Hepatic stellate cell (primary cell): ENCODE measurements around the gene DMD.
"Not testable (repeated sequence)": the region's sequence is repeated elsewhere in the genome, so short reads cannot be mapped to it uniquely, and the experiment has no call there.

Experiments used
- DNase-seq: peaks from one replicate; pipeline ENCODE4 v3.0.0; 2011; ENCODE audit warnings: low spot score

DMD gene

DNA sequence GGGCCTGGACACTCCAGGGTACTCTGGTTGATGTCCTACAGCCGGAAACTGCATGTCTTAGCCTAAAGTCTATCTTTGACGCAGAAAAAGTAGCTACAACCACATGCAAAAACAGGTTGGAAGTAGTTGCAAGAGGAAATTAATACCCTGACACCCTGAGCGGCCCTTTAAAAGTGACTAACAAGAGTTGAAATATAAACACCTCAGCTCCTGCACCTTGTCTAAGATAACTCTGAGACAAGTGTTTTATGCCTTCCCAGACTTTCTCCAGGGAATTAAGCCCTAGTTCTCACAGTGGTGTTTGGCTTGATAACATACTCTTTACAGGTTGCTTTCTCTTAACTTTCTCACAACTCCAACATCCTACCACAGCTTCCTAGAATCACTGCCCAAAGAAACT, 943.1 kb downstream of the DMD start:
- no peak for DNase-seq

DNA sequence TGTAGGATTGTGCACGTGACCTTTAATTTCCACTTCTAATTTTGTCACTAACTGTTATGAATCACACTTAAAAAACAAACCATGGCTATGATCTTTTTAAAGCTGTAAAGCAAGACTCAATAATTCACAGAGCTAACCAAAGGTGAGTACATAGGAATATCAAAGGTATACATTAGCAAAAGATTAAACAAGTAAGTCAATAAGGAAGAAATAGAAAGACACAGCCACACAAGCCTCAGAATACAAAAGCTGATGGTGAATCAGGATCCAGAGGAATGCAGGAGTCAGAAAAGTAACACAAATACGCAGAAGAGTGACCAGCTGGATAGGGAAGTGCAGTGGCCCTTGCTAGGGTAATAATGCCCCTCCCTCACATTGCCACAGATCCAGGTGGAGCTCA, 943.6 kb downstream of the DMD start:
- DNase-seq = no peak

DNA sequence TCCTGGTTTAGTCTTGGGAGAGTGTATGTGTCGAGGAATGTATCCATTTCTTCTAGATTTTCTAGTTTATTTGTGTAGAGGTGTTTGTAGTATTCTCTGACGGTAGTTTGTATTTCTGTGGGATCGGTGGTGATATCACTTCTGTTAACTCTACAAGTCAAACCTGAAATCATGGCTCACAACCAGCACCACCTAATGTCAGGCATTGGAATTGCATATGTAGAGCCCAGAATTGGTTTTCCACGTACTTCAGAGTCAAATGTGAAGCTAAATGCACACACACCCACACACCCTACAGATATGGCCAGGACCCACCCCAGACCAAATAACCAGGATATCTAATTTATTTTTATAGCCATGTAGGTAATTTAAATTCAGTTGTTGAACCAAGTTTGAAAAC, 964.7 kb downstream of the DMD start:
- not testable (repeated sequence) for DNase-seq

DNA sequence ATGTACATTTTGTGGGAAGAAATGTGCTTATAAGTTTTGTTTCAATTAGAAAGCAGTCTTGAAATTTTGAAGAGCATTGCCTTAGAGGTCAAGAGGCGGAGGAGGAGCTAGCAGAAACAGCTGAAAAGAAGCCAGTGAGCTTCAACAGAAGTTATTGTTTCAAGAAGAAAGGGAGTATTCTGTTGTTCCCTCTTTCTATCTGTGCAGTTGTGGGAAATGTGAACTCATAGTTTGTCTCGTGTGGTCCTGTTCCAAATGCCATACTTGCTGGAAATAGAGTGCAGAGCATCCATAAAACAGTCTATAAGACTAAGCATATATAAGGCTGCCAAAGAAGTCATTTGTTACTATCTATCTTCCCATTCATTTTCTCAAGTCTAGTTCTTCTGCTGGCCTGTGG, 1015.7 kb downstream of the DMD start:
- no peak for DNase-seq

DNA sequence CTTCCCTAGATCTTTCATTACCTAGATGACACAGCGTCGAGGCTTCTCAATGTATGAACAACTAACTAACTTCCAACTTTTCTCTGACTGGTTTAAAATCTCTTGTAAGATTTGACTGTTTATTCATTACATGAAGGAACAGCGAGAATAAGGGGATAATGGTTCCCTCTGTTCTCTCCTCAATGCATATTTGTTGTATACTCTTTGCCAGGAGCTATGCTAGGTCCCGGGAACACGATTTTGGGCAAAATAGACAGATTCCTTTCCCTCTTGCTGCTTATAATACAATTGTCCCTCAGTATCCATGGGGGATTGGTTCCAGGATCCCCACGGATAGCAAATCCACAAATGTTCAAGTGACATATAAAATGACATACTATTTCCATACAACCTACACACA, 1020.0 kb downstream of the DMD start:
- DNase-seq = no peak

DNA sequence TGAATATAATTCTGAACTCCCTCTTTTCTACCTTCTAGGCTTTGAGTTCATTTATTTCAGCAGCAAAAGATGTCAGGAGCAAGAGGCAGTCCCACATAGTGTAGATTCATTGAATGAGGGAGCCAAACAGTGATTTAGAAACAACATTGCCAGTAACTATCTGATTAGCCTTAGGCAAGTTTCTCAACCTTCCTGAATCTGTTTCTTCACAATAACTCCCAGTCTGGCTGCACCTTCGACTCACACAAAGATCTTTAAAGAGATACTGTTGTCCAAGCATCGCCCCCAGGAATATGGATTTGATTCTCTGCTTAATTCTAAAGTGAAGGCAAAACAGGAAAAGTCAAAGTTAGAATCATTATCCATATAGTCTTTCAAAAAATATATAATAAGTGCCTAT, 1026.2 kb downstream of the DMD start:
- no peak for DNase-seq

DNA sequence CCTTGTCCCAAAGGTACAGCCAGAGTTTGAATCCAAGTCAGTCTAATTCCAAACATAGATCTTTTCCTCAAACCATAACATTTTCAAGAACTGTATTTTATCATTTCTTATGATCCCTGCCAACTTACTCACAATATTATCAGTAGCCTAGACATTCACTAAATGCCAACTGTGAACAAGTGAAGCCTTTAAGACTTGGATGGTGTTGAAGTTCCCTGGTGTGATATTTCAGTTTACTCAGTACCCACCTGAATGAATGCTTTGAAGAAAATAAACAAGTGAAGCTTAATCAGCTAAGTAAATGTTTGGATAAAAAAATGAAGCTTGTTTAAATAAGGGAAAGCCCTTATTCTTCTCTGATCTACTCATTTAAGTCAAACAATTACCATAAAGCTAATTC, 1028.3 kb downstream of the DMD start:
- no peak for DNase-seq

- DNase-seq = no peak
Observed at GRCh38 chrX:32176510-32176909, 1034.8 kb downstream of the DMD start.

DNA sequence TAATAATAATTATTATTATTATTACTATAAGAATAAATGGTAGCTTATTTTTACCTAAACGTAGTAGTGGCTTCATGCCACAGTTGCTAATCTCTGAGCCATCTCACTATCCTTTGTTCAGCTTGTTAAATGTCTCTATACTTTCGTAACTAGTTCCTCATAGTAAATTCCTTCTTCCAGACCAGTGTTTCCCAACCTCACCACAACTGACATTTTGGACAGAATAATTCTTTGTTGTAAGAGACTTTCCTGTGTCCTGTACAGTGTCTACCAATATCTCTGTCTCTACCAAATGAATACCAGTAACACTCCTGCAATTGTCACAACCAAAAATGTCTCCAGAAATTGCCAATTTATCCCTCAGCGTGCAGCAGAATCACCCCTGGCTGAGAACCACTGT, 1040.9 kb downstream of the DMD start:
- DNase-seq = no peak

DNA sequence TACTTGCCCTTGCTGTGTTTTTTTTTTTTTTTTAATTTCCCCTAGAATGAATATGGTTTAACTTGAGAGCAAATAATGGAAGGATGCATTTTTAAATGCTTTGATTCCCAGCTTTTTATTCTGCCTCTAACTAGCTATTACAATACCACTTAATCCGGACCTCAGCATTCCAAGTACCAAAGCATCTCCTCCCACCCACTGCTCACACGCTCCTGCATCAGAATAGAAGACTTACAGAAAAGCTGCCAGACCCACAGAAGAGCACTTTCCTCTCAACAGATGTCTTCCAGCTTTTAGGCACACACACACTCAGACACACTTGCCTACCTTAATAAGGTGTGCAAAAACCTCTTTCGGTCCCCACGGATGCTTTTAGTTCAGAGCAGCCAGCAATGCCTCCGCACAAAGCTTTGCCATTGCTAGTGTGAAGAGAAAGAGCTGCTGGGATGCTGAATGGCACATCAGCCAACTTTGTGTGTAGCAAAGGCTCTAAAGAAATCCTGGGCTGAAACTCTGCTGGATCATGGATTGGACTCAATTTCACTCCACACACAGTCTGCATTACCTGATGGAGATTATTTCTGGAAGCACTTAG, 1056.2 kb downstream of the DMD start:
- no peak for DNase-seq

GRCh38 chrX:32153585-32153984, 1057.8 kb downstream of the DMD start:
- no peak for DNase-seq

- DNase-seq = no peak
Observed at GRCh38 chrX:32150141-32150540, 1061.2 kb downstream of the DMD start.

DNA sequence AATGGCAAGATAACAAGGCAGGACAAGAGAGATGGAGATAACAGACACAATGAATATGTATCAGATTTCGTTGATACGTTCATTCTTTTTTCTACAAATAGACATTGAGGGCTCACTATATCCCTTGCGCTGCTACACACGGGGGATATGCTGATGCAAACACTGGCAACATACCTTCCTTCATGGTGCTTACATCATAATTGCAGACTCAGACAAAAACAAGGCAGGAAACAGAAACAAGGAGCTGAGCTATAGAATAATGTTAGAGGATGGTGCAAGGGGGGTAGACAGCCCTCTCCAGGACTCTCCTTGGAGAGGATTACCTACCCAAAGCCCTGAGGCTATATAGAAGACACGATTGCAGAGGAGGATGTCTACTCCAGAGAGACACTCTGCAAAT, 1069.5 kb downstream of the DMD start:
- no peak for DNase-seq

- DNase-seq = no peak
Observed at GRCh38 chrX:32139476-32139875, 1071.9 kb downstream of the DMD start.

DNA sequence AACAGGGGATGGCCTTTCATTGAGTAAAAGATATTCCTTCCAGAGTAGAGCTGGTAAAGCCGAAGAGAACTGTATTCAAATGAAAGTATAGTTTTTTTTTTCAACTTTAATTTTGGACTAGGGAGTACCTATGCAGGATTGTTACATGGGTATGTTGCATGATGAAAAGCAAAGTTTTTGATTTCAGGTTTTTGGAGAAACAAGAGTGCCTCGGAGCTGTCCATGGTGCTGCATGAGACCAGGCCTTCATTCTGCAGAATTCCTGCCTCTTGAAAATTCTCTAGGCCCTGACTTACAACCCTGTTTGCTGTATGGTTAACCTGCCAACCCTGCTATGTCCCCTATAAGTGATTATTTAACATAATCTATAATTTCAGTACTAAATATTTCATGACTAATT, 1073.8 kb downstream of the DMD start:
- no peak for DNase-seq

- DNase-seq = no peak
Observed at GRCh38 chrX:32126997-32127396, 1084.4 kb downstream of the DMD start.

DNA sequence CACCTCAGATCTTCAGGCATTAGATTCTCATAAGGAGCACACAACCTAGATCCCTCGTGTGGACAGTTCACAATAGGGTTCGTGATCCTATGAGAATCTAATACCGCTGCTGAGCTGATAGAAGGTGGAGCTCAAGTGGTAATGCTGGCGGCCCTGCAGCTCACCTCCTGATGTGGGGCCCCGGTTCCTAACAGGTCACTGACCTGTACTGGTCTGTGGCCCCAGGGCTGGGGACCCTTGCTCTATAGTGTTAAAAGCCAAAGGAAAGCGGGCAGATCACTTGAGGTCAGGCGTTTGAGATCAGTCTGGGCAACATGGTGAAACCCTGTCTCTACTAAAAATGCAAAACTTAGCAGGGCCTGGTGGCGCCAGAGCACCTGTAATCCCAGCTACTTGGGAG, 1092.5 kb downstream of the DMD start:
- DNase-seq = no peak

- DNase-seq = no peak
Observed at GRCh38 chrX:32116047-32116446, 1095.3 kb downstream of the DMD start.

DNA sequence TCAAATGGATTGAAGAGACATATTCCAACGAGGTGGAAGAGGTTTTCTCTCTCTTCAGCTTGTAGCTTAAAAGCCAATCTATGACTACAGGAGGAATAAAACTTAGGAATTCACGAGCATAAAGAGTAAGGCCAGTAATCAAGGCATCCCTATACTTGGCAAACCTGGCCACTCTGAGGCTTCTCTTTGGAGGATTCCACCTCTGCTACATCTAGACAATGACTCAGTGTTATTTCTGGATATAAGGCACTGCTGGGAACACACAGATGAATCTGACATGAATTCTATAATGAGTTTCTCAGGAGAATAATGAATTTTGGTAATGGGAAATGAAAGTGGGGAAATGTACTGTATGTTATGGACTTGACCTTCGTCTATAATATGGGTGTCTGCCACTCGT, 1123.7 kb downstream of the DMD start:
- DNase-seq = no peak

DNA sequence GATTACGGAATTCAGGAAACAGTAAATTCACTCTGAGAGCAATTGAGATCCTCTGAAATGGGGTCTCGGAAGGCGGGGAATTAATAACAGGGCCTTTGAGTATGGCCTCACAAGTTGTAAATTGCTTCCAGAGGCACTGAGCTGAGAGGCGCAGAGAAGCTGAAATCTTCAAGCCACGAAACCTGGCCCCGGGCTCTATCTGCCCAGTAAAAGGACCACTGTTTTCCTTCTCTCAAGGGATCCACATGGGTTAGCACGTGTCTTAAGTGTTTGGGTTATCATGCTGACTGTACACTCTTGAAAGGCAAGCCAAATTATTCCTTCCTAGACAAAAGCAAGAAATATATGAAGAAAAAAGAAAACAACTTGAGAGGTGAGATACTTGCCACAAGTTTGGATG, 1126.6 kb downstream of the DMD start:
- no peak for DNase-seq

DNA sequence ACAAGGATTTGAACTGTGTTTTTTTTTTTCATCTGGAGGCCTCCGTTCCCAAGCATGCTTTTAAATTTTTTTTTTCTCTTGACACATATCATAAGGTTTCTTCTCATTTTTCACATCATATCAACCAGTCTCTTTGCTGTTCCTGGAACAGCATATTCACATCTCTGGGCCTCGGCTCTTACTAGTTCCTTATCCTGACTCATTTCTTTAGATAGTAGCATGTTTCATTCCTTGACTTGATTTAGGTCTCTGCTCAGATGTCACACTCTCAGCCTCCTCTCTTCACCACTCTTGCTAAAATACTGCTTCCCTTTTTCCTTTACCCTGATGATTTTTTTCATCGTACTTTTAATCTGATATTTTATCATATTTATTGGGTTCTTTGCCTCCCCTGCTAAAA, 1163.1 kb downstream of the DMD start:
- DNase-seq = no peak

GRCh38 chrX:32045149-32045548, 1166.2 kb downstream of the DMD start:
- DNase-seq = no peak

DNA sequence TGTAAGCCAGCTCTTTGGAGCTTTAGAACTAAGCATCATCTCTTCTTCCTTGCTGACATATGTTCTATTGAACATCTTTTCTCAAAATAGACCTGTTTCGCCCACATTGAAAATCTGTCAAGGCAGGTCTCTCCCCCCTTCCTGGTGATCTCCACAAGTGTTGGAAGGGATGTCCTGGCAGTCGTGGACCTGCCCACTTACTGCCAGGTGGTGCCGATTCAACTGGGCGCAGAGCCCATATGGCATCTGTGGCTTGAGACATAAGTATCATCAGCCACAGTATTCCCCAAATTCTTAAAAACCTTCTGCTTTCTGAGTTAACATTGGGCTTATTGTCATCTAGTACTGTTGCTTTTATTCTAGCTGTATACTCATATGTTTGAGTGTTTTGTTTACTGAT, 1170.2 kb downstream of the DMD start:
- DNase-seq = no peak

GRCh38 chrX:32026772-32027171, 1184.6 kb downstream of the DMD start:
- no peak for DNase-seq

DNA sequence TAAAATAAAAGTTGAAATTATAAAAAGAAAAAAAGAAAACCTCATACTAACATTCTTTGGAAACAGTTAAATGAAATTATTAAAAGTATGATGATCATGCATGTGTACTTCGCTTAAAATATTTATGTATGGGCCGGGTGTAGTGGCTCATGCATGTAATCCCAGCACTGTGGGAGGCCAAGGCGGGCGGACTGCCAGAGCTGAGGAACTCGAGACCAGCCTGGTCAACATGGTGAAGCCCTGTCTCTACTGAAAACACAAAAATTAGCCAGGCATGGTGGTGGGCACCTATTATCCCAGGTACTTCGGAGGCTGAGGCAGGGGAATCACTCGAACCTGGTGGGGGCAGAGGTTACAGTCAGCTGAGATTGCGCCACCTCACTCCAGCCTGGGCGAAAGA, 1187.3 kb downstream of the DMD start:
- no peak for DNase-seq
